ENCODE measurements around the gene TSPYL1.
A peak's percentile ranks its signal among the peaks of the same experiment; 100 is the strongest.
"Not testable (repeated sequence)": the region's sequence is repeated elsewhere in the genome, so short reads cannot be mapped to it uniquely, and the experiment has no call there.

TSPYL1 gene

DNA sequence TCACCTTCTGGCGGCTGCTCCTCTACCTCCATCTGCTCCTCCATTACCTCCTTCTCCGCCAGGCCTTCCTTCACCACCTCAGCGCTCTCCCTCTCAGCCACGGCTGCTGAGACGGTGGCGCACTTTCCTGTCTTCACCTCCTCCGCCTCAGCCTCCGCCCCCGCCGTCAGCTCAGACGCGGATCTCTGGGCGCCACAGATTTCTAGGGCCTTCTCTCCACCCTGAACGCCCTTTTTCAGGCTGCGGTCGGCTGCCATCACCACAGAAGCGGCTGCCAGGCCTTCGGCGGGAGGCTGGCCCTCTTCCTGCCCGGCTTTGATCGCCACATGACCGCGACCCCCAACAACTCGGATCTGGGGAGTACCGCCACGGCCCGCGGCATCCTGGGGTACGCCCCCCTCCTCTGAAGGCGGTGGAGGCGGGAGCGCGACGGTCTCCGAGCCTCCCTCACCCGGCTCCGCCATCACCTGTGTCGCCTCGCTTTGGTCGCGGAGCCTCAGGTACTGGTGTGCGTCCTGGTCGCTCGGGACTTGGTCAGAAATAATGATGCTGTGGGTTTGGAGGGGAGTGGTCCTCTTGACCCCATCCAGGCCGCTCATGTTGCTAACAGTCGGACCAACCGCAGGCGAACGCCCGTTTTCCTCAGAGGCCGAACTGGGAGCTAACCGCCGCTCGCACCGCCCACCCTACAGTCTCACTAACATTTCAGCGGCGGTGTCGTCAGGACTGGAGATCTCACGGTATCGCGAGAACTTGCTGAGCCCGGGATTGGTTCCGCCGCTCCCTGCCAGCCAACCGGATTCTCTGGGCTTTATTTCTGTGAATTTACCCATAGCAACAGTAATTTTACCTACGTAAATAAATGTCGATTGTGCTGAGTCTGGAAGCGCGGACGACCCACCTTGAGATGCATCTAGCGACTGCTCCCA is at the start of gene TSPYL1:
Gene TSPYL1, minus strand, starts transcription at position 699 of the 929 bp plus-strand sequence. Its CDS starts 100 bp downstream, at position 599.
- DNase-seq (ENCODE audit: low read depth, low spot score) = peak; percentile 87

DNA sequence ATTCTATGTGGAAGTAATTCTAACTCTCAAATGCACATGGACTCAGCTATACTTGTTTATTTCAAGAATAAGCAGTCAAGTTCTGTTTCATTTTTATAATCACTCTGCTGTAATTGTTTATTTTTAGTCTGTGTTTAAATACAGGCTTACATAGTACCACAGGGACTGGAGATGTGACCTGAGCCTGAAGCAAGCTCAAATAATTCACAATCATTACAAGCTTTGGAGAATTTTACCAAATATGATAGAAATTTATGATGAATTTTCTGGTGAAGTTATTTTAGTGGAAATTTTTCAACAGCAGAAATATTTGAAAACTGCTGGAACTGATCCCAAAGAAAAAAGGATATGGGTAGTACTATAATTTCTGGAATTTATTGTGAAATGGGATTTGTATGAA is 49.4 kb upstream of the TSPYL1 start:
- DNase-seq (ENCODE audit: low read depth, low spot score) = no peak

DNA sequence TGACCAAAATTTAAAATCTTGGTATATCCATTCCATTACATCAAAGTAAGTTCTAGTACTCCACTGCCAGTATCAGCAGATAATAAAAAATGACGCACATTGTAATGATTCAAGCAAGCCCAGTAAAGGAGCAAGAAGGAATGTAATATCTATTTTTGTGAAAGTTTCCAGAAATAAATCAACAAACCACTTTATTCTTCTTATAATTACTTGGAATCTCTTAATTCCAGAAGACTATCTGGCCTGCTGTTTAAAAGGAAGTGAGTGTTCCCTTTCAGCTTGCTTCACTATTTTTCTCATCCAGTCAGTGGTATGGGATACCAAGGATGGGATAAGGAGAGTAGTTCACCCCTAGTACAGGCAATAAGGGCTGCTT is 48.8 kb upstream of the TSPYL1 start:
- no peak for DNase-seq (ENCODE audit: low read depth, low spot score)

DNA sequence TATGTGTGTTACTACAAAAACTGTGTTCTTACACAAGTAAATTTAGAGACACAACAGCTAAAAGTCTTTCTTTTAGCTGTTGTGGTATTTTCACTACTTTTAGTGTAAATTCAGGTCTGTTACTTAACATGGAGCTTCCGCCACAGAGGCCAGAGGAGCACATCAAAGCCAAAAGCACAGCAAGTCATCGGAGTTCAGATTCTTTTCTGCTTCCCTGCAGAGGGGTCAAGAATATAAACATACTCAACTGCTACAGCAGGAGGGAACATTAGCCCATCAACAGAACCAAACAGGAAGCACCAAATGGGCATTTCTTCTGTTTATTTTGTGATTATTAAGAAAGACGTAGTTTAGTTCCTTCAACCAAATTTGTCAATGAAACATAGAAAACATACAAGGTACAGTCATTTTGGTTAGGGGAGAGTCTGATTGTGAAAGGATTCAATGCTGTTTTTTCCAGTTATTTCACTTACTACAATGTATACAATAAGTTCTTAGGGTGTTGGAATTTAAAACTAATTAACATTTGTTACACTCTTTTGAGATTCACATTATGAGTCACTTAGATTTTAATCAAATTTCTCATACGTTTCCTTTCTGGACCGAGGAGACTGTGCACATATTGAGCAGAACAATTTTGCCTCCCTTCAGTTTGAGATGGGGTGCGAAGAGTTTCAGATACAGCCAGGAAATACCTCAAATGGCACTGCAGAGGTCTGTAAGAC is 48.2 kb upstream of the TSPYL1 start:
- peak; percentile 61 for DNase-seq (ENCODE audit: low read depth, low spot score)

DNA sequence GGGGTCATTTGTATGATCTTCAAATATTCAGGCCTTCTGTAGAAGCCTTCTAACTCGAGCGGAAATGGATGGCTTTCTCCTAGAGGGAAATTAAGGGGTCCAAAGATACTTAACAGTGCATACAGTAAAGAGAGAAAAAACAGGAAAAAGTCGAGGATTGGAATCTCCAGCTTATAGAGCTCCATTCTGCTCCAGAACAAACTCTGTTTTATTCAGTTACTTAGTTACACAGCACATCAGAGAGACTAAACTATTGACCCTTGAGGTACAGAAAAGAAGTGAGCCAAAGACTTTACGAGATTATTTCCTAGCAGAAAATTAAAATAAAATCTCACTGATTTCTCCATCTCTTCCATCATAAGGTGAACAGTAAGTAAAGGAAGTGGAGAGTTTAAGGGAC is 47.3 kb upstream of the TSPYL1 start:
- no peak for DNase-seq (ENCODE audit: low read depth, low spot score)

DNA sequence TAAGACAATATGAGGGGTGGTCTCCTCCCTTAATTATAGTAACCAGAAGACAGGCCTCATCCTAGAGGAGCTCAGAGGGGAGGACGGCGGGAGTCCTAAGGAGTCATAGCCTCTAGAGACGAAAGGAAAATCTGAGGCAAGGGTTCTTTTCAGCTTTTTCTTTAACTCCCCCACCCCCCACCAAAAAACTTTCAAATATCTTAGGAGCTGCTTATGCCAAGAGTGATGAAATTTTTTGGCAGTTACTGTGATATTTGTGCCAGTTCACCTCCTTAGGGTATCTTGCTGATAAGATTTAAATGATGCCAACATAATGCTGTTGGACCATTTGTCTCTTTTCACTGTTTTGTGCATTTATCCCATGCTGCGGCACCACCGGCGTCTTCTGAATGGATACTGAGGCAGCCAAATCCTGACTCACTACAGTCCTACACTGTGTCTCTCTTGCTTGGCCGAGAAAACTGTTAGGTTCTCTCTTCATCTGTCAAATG is 46.5 kb upstream of the TSPYL1 start:
- no peak for DNase-seq (ENCODE audit: low read depth, low spot score)

DNA sequence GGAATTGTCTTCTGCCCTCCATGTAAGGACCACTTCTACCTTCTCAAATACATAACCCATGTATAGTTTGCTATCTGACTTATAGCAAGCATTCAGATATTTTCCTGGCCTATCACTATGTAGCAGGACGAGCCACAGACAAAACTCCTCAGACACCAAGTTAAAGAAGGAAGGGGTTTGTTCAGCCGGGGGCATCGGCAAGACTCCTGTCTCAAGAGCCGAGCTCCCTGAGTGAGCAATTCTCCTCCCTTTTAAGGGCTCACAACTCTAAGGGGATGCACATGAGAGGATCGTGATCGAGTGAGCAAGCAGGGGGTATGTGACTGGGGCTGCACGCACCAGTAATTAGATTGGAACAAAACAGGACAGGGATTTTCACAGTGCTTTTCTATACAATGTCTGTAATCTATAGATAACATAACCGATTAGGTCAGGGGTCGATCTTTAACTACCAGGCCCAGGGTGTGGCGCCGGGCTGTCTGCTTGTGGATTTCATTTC is 46.0 kb upstream of the TSPYL1 start:
- DNase-seq (ENCODE audit: low read depth, low spot score) = not testable (repeated sequence)

DNA sequence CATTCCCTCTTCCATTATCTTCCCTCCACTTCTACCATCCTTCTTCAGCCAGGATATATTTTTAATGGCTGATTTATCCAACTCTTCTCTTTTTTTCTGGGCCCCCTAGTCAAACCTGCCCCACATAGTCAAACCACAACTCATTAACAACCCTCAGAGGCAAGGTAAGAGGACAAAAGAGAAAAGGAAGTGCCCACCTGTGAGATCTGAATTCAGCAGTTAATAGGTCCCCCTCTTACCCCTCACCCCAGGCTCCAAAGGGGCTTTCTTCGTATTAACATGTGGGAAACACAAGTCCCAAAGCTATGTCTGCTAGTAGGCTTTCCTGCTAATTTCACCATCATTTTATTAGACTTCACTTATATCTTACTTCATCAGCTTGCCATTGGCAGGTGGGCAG is 44.1 kb upstream of the TSPYL1 start:
- DNase-seq (ENCODE audit: low read depth, low spot score) = peak; percentile 56

DNA sequence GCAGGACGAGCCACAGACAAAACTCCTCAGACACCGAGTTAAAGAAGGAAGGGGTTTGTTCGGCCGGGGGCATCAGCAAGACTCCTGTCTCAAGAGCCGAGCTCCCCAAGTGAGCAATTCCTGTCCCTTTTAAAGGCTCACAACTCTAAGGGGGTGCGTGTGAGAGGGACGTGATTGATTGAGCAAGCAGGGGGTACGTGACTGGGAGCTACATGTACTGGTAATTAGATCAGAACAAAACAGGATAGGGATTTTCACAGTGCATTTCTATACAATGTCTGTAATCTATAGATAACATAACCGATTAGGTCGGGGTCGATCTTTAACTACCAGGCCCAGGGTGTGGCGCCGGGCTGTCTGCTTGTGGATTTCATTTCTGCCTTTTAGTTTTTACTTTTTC is 42.2 kb upstream of the TSPYL1 start:
- not testable (repeated sequence) for DNase-seq (ENCODE audit: low read depth, low spot score)

DNA sequence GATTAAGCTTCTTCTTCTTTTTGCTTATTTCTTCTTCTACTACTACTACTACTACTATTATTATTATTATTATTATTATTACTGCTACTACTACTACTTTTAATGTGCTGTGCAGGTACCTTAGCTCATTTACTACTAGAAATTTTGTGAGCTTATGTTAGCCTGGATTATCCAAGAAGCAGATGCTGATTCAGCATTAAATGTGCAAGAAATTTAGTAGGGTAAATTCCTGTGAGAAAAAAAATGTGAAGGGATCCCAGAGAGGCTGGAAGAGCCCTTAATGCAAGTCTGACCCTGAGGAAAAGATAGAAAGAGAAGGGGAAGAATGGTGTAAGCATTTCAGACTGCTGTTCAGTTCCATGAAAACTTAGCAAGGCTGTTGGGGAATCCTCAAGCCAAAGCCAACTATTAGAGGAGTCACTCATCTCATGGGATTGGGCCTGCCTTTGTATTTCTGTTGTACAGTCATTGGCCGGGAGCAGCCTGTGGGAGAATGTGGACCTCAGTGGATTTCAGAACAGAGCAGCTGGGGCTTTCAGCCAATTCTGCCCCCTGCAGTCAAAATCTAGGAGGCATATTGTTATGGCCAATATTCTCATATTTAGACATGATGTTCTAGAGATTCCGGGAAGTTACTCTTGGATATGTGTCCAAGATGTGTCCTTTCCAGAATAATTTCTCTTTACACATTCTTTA is 37.2 kb upstream of the TSPYL1 start:
- DNase-seq (ENCODE audit: low read depth, low spot score) = no peak

DNA sequence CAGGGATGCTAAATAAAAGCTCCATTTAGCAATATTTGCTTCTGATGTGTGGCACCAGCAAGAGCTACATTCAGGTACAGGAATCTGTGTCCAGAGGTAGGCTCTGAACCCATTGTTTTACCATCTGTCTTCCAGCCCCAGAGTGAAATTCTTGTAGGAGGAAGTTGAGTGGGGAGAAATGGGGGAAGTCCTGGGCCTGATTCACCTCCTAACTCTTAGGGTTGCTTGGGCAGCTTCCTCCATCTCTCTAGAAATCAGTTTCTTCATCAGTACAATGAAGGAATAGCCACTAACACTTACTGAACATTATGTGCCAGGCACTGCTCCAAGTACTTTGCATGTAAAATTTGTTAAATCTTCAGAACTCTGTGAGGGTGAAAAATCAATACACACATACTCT is 35.1 kb upstream of the TSPYL1 start:
- no peak for DNase-seq (ENCODE audit: low read depth, low spot score)

DNA sequence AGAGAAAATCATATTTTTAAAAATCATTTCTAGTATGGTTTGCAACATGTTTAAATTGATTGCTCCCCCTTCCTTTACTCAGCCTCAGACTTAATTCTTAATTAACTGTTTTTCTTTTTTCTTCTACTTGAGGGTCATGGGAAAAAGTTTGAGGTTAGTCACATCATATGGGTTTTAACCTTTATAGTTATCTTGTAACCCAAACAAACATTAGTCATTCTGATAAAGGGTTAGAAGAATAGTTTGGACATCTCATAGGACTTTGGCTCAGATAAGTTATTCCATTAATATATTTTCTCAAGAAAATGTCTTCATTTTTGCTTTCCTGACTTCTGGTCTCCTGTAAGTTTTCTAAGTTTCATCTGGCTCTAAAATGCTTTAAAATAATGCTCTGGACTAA is 34.5 kb upstream of the TSPYL1 start:
- no peak for DNase-seq (ENCODE audit: low read depth, low spot score)

DNA sequence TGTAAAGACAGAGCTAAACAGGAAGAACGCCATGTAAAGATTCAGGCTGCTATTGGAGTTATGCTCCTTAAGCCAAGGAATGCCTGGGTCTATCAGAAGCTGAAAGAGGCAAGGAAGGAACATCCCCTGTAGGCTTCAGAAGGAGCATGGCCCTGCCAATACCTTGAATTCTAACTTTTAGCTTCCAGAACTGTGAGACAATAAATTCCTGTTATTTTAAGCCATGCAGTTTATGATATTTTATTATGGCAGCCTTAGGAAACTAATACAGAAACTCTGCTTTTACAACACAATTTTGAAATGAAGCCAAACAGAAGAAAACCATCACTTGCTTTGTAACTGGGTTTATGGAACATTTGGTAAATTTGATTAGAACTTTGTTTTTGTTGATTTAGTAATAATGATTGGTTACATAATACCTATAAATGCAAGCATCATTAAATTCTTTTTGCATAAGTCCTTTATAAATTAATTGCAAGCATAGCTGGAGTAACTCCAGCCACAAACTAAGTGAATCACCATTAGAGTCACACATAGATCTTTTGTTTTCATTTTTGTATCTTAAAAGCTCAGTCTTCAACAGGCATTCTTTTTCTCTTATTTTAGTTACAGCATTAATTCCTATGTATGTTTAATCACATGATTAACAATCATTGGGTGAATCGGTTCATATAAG is 33.5 kb upstream of the TSPYL1 start:
- no peak for DNase-seq (ENCODE audit: low read depth, low spot score)

DNA sequence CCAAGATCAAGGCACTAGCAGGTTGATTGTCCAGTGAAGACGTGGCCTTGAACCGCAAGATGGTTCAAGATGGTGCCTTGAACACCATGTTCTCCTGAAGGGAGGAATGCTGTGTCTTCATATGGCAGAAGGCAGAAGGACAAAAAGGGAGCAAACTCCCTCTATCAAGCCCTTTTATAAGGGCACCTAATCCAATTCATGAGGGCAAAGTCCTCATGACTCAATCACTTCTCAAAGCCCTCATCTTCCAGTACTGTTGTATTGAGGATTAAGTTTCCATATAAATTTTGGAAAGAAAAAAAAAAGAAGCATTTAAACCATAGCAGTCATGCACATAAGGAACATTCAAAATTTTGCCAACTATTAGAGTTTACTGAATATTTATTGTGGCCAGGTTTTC is 29.9 kb upstream of the TSPYL1 start:
- no peak for DNase-seq (ENCODE audit: low read depth, low spot score)

DNA sequence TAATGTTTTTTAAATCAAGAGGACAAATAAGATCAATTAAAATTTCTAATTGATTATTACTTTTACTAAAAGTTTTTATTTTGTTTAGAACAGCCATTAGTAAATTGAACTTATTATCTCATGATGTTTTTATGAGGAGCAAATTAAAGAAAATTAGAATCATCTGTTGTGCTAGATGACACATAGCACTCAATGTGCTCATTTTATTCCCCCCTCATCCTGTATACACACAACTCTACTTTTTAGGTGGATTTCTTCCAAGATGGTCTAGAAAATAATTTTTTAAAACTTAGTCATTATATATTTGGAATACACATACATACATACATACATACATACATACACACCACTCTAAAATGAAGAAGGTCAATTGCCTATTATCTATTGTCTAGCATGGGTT is 29.3 kb upstream of the TSPYL1 start:
- DNase-seq (ENCODE audit: low read depth, low spot score) = no peak

DNA sequence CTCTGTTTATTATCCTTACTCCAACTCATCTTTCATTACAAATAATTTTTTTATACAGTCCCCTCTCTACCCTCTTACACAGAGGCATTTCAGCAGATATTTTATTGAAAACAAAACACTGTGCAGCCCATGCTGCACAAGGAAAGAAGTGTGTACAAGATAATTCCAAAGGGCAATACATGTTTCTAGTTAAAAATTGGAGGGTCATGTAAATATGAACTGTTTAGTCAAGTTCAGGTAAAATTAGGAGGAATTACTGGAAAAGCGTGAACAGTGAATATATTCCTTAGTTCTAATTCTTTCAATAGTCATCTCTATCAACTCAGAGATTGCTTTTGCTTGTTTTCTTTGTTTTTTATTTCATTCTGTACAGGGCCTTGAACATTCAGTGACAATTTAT is 27.9 kb upstream of the TSPYL1 start:
- no peak for DNase-seq (ENCODE audit: low read depth, low spot score)

DNA sequence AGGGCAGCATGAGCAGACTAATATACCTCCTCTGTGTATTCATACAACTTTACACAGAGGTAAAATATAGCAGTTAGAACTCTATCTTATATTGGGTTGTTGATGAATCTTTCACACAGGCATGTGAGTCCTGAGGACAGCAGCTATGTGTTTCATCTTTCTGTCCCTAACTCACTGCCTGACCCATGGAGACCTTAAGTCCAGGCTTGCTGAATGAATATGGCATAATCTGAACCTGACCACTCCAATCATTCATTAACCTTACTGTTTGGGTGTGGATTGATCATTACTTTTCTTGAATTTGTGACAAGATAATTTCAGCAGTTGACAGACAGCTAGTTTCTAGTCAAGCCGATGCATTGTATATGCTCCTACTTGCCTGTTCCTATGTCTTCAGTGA is 27.3 kb upstream of the TSPYL1 start:
- no peak for DNase-seq (ENCODE audit: low read depth, low spot score)

DNA sequence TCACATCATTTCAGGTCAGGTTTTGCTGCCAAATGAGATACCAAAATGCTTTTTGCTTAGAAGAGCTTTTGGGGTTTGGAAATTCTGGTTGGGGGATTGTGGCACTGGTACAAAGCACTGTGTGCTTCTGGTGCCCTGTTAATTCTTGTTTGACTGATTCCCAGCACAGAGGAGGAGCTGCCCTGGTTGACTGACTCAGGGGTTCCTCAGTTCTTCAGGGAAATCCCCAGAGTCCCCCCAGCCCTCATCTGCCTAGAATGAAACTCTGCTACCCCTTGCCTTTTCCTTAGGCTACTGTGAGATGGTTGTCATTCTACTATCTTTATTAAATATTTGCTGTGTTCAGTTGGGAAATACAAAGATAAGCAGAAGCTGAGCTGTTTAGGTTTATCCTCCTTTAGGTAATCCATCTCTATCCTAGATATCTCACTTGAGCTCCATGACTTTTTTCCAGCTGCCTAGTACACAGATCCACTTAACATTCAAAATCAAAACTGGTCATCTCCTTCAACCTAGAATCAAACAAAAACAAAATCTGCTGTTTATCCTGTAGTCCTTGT is 24.9 kb upstream of the TSPYL1 start:
- no peak for DNase-seq (ENCODE audit: low read depth, low spot score)

DNA sequence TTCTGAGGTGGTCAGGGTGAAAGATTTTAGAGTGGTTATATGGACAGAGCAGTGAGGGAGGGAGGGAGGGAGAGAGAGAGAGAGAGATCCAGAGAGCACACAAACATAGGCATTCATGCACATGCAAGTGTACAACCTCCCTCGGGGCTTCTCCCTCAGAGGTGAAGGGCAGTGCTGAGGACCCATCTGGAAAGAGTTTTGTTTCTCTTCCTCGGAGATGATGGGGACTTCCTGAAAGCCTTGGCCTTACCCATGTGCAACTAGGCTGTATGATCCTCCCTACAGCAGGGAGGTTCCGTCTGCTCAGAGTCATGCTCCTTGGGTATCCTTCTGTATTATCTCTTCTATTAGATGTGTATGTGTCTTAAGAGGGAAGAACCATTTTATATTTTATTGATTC is 21.4 kb upstream of the TSPYL1 start:
- no peak for DNase-seq (ENCODE audit: low read depth, low spot score)

DNA sequence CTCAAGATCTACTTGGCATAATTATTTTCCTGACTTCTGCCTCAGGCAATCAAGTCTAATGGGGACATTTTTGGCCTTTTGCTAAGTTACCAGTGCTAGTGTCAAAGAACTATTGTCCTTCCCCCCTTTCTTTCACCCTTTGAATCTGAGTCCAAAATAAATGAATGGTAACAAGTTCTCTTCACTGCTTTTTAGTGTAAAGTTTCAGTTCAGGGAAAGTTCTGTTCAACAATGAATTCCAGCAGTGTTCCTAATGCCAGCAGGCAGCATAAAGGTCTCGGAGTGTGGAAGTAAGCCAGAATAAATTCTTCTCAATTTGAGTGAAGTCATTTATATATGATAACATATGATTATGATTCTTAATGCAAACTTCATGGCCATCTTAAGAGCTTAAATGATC is 20.8 kb upstream of the TSPYL1 start:
- DNase-seq (ENCODE audit: low read depth, low spot score) = no peak

DNA sequence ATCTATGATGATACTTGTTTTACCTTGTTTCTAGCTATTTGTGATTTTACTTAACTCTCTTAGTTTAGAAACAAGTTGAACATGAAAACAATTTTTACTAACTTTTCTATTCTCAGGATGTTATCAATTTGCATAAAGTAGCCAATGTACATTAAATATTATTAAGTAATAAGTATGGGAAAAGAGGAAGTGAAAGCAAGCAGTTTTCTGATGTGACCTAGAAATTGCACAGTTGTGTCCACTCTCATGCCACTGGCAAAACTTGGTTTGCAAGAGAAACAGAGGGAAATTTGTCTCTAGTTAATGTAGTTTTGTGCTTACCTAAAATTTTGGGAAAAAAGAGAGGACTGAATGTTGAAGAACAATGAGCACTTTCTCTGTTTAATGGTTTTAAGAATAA is 19.2 kb upstream of the TSPYL1 start:
- DNase-seq (ENCODE audit: low read depth, low spot score) = no peak

Measured in iPS DF 19.7 (cell line).